Putamen (tissue), 1 donor: Measurements from ENCODE around the gene C3orf70.

Experiments
- DNase-seq: peaks from one replicate; pipeline ENCODE4 v3.0.0-alpha.2; 2016; ENCODE audit warnings: low spot score

Gene C3orf70

DNA sequence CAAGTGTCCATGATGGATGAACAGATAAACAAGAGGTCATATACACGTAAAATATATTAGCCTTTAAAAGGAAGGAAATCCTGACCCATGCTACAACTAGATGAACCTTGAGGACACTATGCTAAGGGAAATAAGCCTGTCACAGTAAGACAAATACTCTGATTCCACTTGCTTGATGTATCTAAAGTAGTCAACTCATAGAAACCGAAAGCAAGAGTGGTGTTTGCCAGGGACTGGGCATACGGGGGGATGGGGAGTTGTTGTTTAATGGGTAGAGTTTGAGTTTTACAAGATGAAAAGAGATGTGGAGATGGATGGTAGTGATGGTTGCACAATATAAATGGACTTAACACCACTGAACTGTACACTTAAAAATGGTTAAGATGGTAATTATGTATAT, 65.4 kb downstream of the C3orf70 start:
- no peak for DNase-seq

DNA sequence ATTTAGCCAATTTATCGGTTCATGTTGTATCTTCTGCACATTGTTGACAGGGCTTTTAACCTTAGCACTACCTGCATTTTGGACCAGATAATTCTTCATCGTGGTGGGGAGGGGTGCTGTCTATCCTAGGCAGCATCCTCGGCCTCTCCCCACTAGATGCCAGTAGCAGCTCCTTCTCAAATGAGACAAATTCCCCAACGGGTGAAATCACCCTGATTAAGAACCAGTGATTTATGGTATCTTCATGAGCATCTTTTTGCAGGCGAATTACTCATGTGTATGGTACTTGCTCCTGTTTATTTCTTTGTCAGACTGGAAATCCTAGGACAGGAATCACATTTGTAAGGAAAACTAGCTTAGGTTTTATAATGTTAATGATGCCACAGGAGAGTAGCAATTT, 68.0 kb downstream of the C3orf70 start:
- DNase-seq: no peak

DNA sequence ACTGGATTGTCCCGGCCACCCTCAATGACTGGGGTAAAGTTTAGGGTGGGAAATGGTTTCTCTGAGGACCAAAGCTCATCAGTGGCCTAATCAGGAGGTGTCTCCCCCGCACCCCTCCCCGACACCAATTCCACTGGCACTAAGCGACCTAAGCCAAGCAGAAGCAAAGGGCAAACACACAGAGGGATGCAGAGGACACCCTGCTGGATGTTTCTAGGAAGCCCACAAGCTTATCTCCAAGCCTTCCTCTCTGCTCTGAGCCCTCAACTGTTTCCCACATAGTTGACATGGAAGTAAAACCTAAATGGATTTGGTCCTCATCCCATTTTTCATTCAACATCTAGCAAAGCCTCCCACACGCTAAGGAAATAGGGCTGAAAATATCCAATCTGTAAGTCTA, 68.5 kb downstream of the C3orf70 start:
- DNase-seq: no peak

GRCh38 chr3:185082829-185083228, 70.0 kb downstream of the C3orf70 start:
- no peak for DNase-seq

DNA sequence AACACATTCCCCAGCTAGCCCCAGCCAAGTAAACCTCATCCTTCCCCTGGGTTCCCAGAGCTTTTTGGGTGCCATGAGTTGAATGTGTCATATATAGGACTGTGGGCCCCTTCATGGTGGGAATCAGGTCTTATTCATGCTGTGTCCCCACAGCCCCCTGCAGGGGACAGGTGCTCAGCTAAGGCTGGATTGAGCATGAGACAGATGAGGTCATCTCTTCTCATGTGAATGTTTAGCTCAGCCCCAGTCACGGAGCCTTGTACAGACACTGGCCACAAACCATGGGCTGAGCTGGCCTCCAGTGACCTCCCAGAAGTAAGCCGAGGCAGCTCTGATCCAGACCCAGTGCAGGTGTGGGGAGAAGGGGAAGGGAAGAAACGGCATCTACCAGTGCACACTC, 70.7 kb downstream of the C3orf70 start:
- no peak for DNase-seq

DNA sequence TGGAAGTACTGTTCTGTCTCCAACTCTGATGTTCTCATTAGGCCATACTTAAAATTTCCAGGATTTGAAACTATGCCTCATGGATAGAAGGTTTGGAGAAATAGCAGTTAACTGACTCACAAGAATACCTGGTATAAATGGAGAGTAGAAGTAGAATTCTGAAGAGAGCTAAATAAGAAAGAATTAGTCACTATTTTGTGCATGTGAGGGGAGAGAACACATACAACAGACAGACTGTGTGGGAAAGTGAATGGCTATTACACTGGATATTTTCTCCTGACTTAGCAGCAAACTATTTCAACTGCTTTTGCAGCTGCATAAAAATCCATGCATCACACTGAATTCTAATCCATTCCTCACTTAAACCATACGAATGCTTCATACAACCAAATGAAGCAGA, 71.3 kb downstream of the C3orf70 start:
- no peak for DNase-seq

GRCh38 chr3:185079625-185080024, 73.2 kb downstream of the C3orf70 start:
- DNase-seq: no peak

DNA sequence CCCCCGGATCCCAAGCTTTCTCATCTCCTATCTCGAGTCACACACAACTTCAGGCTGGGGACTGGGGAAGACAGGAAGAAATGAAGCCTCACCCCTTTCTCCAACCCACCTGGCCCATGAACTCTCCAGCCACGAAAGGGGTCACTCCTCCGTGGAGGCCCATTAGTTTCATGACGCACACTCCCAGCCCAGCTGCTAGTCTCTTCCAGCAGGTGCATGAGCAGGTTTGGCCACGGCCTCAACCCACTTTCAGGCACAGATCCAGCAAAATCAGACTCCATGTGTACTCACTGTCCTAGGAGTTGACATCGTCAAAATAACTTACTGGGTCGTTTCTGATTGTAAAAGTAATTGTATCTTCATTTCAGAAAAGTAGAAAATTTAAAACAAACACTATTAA, 76.6 kb downstream of the C3orf70 start:
- no peak for DNase-seq

DNA sequence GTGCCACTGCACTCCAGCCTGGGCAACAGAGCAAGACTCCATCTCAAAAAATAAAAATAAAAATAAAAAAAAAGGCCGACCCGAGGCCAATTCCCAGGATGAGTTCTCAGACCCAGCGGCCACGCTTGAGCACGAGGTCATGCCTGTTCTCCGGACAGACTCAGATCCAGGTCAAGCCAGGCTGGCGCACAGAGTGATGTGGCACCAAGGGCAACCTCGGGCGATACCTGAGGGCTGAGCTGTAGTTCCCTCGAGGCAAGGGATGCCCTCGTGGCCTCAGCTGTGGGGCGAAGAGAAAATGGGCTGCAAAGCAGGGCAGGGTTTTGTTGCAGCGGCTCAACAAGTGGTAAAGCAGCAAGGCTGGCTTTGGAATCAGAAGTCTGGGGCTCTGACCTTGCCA, 77.3 kb downstream of the C3orf70 start:
- no peak for DNase-seq

DNA sequence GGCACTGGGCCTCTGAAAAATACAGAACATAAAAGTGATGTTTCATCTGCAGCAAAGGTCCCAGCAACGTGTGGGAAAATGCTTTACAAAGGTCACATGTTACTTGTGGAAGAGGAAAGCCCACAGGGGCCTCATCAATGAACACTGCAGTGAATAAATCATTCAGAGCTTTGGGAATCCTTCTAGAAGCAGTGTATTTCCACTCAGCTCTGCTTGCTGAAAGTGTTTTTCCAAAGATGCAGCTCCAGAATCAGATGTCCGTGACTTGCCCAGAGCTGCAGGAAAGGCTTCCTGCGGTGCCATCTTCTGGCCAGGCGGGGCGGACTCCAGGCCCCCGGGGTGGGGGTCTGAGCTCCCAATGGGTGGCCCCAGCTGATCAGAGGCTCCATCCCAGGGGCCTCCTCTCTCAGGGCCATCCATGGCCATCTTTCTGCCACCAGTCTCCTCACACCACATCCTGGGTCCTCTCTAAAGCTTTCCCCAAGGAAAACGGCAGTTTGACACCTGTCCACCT, 81.5 kb downstream of the C3orf70 start:
- DNase-seq: no peak

- no peak for DNase-seq
Observed at GRCh38 chr3:185070491-185071286, 82.2 kb downstream of the C3orf70 start.

DNA sequence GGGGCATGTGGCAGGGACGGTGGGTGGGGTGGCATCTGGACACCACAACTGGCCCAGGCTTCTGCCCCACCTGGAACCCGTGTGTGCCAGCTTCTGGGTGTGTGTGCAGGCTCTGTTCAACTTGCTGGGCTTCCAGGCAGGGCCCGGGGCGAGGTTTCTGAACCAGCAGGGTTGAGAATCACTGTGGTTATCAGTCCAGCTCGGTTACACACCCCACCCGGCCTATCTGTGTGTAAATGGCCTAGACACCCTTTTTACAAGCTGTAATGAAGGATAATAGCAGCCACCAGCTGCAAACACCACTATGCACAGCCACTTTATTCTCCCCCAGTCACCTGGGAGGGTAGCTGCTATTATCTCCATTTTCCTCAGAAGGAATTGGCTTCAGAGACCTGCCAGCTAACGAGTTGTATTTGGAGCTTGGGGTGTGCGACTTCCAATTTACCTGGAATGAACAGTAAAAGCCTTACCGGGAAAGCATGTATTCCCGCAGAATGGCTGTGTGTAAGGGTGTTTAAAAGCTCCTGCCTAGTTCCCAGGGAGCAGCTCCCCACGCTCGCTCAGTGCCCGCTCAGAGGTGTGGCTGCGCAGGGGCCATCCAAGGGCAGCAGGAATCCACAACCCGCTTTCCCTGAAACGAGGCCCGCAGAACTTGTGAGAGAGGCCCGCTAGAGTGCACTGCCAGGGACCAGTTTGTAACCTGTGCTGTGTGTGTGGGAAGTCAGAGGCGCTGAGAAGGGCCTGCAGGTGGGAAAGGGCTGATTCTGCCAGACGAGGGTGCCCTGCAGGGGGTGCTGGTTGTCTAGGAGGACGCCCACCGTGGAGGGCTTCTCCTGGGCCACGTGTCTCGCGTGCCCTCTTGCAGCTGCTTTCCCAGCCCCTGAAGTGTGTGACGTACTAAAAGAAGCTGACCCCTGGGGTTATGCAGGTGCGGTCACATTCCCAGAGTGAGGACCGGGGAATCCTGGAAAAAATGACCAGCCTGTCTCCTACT, 83.5 kb downstream of the C3orf70 start:
- no peak for DNase-seq

- no peak for DNase-seq
Observed at GRCh38 chr3:185067173-185067572, 85.7 kb downstream of the C3orf70 start.

GRCh38 chr3:185066251-185066650, 86.6 kb downstream of the C3orf70 start:
- DNase-seq: no peak

GRCh38 chr3:185065059-185065458, 87.8 kb downstream of the C3orf70 start:
- no peak for DNase-seq

GRCh38 chr3:185063431-185063830, 89.4 kb downstream of the C3orf70 start:
- no peak for DNase-seq

DNA sequence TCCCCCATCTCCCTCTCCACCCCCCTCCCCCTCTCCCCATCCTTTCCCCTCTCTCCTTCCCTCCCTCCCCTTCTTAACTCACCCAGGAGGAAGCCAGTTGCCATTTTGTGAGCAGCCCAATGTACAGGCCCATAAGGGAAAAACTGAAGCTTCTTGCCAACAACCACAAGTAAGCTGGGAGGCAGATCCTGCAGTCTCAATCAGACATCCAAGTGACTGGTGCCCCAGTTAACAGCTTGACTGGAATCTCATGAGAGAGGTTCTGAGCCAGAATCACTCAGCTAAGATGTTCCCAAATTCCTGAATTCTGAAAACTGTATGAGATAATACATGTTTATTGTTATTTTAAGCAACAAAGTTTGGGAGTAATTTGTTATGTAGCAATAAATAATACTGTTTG, 90.7 kb downstream of the C3orf70 start:
- no peak for DNase-seq

GRCh38 chr3:185060655-185061054, 92.2 kb downstream of the C3orf70 start:
- no peak for DNase-seq

- no peak for DNase-seq
Observed at GRCh38 chr3:185059766-185060165, 93.1 kb downstream of the C3orf70 start.

DNA sequence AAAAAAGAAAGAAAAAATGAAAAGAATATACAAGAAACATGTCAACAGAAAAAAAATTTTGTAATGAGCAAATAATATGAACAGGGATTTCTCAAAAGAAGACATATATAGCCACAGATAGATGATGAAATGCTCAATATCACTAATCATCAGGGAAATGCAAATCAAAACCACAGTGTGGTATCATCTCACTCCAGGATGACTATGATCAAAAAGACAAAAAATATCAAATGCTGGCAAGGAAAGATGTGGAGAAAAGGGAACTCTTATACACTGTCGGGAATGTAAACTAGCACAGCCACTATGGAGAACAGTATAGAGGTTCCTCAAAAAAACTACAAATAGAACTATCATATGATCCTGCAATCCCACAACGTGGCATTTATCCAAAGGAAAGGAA, 94.1 kb downstream of the C3orf70 start:
- no peak for DNase-seq

DNA sequence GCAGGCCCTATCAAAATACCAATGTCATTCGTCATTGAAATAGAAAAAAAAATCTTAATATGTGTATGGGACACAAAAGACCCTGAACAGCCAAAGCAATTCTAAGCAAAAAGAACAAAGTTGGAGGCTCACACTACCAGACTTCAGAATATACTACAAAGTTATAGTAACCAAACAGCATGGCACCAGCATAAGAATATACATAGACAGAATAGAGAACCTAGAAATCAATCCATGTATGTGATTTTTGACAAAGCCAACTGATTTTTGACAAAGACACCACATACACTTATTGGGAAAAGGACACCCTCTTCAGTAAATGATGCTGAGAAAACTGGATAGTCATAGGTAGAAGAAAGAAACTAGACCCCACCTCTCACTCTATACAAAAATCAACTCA, 95.0 kb downstream of the C3orf70 start:
- no peak for DNase-seq

DNA sequence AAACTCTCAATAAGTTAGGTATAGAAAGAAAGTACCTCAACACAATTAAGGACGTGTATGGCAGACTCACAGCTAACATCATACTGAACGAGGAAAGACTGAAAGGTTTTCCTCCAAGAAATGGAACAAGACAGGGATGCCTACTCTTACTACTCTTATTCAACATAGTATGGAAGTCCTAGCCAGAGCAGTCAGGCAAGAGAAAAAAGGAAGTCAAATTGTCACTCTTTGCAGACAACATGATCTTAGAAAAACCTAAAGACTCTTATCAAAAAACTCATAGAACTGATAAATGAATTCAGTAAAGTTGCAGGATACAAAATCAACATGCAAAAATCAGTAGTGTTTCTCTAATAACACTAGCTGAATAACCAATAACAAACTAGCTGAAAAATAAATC, 96.0 kb downstream of the C3orf70 start:
- no peak for DNase-seq

- no peak for DNase-seq
Observed at GRCh38 chr3:185052631-185053030, 100.2 kb downstream of the C3orf70 start.
